DOHH2 (cell line): ENCODE results near the gene CBFA2T3.

Experiments used
- EZH2phosphoT487 ChIP-seq: fragments of 200-600 bp; sonication (generic); IDR thresholded peaks from 2 replicates; pipeline ENCODE4 v1.6.1; 2017; ENCODE audit warnings: borderline replicate concordance, mild to moderate bottlenecking, antibody characterized with exemption, low read length, moderate library complexity, mixed read lengths
- TF ChIP-seq, protein P1 (sequence below): fragments of 200-600 bp; sonication (generic); IDR thresholded peaks from one replicate; pipeline ENCODE4 v1.5.1; 2014; ENCODE audit warnings: antibody characterized with exemption, mild to moderate bottlenecking, low read depth, low read length; ENCODE audit not compliant: poor library complexity, severe bottlenecking

GRCh38 chr16:88836791-88837190 is 140.2 kb downstream of the CBFA2T3 start:
- TF ChIP-seq, protein P1, sequence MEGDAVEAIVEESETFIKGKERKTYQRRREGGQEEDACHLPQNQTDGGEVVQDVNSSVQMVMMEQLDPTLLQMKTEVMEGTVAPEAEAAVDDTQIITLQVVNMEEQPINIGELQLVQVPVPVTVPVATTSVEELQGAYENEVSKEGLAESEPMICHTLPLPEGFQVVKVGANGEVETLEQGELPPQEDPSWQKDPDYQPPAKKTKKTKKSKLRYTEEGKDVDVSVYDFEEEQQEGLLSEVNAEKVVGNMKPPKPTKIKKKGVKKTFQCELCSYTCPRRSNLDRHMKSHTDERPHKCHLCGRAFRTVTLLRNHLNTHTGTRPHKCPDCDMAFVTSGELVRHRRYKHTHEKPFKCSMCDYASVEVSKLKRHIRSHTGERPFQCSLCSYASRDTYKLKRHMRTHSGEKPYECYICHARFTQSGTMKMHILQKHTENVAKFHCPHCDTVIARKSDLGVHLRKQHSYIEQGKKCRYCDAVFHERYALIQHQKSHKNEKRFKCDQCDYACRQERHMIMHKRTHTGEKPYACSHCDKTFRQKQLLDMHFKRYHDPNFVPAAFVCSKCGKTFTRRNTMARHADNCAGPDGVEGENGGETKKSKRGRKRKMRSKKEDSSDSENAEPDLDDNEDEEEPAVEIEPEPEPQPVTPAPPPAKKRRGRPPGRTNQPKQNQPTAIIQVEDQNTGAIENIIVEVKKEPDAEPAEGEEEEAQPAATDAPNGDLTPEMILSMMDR: no peak
- TF ChIP-seq EZH2phosphoT487: no peak
